C4-2B (cell line): ENCODE measurements around the gene MTA2.

Experiments used
- ZFX ChIP-seq: fragments of 450-650 bp; IDR thresholded peaks from 2 replicates; pipeline ENCODE4 v1.6.1; 2017
- TF ChIP-seq, protein P1 (sequence below): fragments of 450-650 bp; conservative IDR thresholded peaks from 2 replicates; pipeline ENCODE4 v1.5.1; 2017; ENCODE audit warnings: mild to moderate bottlenecking

DNA sequence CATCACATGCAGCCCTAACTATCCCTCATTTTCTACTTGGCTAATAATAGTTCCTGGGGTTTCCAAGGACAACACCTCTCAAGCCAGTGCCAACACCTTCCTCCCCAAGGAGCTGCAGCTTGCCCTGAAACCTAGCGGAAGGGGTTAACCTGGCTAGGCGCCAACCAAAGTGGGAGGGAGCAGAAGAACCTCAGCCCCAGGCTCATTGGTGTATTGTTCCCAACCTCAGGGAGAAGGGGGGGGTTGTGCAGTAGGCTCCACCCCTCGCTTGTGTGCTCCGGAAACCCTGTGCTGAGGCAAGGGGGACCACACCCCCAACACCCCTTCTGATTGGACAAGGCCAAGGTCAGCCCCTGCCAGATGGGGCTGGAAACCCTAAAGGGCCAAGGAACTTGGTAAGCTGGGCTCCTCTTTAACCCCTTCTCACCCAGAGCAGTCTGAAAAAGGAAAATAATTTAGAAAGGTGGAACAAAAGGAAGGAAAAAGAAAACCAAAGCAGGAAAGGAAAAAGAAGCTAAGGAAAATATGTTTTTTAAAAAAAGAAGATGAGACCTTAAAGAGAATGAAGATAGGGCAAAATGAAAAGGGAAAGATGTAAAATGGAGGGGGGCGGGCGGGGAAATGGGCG, 2.5 kb downstream of the MTA2 start:
- TF ChIP-seq, protein P1, sequence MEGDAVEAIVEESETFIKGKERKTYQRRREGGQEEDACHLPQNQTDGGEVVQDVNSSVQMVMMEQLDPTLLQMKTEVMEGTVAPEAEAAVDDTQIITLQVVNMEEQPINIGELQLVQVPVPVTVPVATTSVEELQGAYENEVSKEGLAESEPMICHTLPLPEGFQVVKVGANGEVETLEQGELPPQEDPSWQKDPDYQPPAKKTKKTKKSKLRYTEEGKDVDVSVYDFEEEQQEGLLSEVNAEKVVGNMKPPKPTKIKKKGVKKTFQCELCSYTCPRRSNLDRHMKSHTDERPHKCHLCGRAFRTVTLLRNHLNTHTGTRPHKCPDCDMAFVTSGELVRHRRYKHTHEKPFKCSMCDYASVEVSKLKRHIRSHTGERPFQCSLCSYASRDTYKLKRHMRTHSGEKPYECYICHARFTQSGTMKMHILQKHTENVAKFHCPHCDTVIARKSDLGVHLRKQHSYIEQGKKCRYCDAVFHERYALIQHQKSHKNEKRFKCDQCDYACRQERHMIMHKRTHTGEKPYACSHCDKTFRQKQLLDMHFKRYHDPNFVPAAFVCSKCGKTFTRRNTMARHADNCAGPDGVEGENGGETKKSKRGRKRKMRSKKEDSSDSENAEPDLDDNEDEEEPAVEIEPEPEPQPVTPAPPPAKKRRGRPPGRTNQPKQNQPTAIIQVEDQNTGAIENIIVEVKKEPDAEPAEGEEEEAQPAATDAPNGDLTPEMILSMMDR: no peak
- no peak for TF ChIP-seq ZFX
